ENCODE results near the gene TMEM94. TPM values are rescaled to one million over a fixed set of nuclear protein-coding genes. Genes with fewer than 3 reads are reported as not detected.

TMEM94 gene
- total and polyA plus RNA-seq, 2 of the 13 experiments (the other 11 are each of a cell fraction or from before 2014, with no cell fraction given): 32.6 to 134 TPM

DNA sequence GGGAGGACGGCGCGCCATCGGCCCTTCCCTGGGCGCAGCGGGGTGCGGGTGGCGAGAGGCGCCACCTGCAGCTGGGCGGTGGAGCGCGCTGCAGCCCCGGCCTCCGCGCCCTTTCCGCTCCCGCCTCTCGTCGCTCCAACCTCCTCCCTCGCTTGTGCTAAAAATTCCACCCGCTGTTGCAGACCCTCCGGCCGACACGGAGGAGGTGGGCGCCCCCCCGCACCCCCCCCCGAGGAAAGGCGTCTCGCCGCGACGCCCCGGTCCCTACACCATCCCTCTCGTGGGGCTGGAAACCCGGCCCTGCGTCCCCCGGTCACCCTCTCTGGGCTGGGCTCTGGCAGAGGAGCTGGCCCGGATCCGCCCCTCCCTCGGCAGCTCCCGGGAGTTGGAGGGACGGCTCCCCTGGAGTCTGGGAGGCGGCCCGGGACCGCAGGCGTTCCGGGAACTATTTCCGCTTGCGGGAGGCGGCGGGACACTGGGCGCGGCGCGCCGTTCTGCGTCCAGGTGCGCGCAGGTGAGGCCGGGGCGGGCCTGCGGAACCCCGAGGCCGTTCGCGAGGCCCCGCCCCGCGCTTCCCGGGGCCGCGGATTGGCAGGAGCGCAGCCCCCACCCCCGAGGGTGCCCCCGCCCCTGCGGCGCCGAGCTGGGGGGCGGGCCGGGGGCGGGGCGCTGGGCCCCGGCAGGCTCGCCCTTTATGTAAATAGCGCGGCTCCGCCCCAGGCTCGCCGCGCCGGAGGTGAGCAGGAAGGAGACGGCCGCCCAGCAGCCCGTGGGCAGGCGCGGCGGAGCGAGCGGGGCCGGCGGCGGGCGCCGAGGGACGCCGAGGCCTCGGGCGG, 68.8 kb downstream of the TMEM94 start, which contains the start of gene LLGL2 (continued):
- TF ChIP-seq SNRNP70 (IDR thresholded peaks at IDR 0.05; ENCODE audit: low read depth, low read length) (no peak), ZKSCAN8 (CRISPR knock-in tag; IDR thresholded peaks at IDR 0.05; ENCODE audit: borderline replicate concordance) (peak; percentile 49; the same call in 1 of the 2 replicates), NFE2 (CRISPR knock-in tag; IDR thresholded peaks at IDR 0.05) (no peak), ZNF143 (CRISPR knock-in tag; IDR thresholded peaks at IDR 0.05) (no peak), REL (CRISPR knock-in tag; conservative IDR thresholded peaks at IDR 0.05) (no peak), ZNF501 (CRISPR knock-in tag; IDR thresholded peaks at IDR 0.05) (peak; percentile 87; the same call in 1 of the 2 replicates), SRSF4 (IDR thresholded peaks at IDR 0.05; ENCODE audit: low read depth, low read length, poor library complexity, severe bottlenecking) (no peak), PTBP1 (IDR thresholded peaks at IDR 0.05; ENCODE audit: low read depth, low read length, poor library complexity, severe bottlenecking) (peak; percentile 73), DR1 (CRISPR knock-in tag; IDR thresholded peaks at IDR 0.05) (0 out of 2 replicates have a peak, but pooled peaks have one; percentile 19), ZNF431 (CRISPR knock-in tag; IDR thresholded peaks at IDR 0.05; ENCODE audit: borderline replicate concordance, low read depth) (no peak), GATAD1 (CRISPR knock-in tag; IDR thresholded peaks at IDR 0.05) (peak; percentile 70), YY1 (IDR thresholded peaks at IDR 0.05; ENCODE audit: insufficient read depth, insufficient replicate concordance, low read depth, low read length) (peak; percentile 76), ZNF563 (CRISPR knock-in tag; IDR thresholded peaks at IDR 0.05) (peak; percentile 73), ARID5B (CRISPR knock-in tag; IDR thresholded peaks at IDR 0.05) (peak; percentile 36; the same call in 1 of the 2 replicates), POLR2AphosphoS5 (IDR thresholded peaks at IDR 0.05; ENCODE audit: low read depth, low read length) (peak; percentile 47; the same call in 1 of the 2 replicates), SP4 (CRISPR knock-in tag; IDR thresholded peaks at IDR 0.05) (peak; percentile 56), KDM6A (CRISPR knock-in tag; IDR thresholded peaks at IDR 0.05; ENCODE audit: low read depth) (no peak), RBFOX2 (IDR thresholded peaks at IDR 0.05; ENCODE audit: low read depth, low read length) (peak; percentile 73), JARID2 (CRISPR knock-in tag; IDR thresholded peaks at IDR 0.05; ENCODE audit: insufficient replicate concordance) (no peak), ZNF230 (CRISPR knock-in tag; IDR thresholded peaks at IDR 0.05) (peak; percentile 70), HMGXB4 (CRISPR knock-in tag; IDR thresholded peaks at IDR 0.05; ENCODE audit: borderline replicate concordance in 1 of 2, low read depth in 1 of 2) (peak; percentile 94 to 96)
- TF ChIP-seq, protein P1, sequence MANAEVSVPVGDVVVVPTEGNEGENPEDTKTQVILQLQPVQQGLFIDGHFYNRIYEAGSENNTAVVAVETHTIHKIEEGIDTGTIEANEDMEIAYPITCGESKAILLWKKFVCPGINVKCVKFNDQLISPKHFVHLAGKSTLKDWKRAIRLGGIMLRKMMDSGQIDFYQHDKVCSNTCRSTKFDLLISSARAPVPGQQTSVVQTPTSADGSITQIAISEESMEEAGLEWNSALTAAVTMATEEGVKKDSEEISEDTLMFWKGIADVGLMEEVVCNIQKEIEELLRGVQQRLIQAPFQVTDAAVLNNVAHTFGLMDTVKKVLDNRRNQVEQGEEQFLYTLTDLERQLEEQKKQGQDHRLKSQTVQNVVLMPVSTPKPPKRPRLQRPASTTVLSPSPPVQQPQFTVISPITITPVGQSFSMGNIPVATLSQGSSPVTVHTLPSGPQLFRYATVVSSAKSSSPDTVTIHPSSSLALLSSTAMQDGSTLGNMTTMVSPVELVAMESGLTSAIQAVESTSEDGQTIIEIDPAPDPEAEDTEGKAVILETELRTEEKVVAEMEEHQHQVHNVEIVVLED (CRISPR knock-in tag; IDR thresholded peaks at IDR 0.05; ENCODE audit: borderline replicate concordance): peak; percentile 71

All from HepG2 (cell line).